ENCODE data around the gene CEP112. TPM values are rescaled to one million over a fixed set of nuclear protein-coding genes. Genes with fewer than 3 reads are reported as not detected.

The CEP112 gene
- total and polyA plus RNA-seq, 2 donors (not counting 1 experiment from before 2014, with no cell fraction given), result 5.4 to 6.4 TPM

DNA sequence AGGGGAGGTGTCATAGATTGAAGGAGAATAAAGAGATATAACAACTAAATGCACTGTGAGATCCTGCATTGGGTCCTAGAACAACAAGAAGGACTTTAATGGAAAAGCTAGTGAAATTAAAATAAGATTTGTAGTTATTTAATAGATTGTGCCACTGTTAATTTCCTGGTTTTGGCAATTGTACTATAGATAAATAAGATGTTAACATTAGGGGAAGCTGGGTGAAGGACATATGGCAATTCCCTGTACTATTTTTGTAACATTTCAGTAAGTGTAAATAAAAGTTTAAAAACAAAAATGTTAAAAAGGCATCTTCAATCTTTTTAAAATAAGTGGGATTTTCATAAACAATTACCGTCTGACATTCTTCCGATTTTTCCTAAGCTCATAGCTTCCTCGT lies 372.1 kb downstream of the CEP112 start:
- Histone ChIP-seq H2AFZ (ENCODE audit: low read length) (no peak overlapping the region), H3K9ac (ENCODE audit: insufficient read depth, low read length) (no peak overlapping the region), H3K4me2 (ENCODE audit: extremely low read depth, insufficient read depth, low read length) (no peak overlapping the region), H4K20me1 (ENCODE audit: control insufficient read depth, extremely low read depth, insufficient read depth, low read length) (no peaks in the 10 kb centered on the region), H3K79me2 (ENCODE audit: control insufficient read depth, insufficient read depth, low read length) (no peaks in the 10 kb centered on the region), H3K4me1 (ENCODE audit: control insufficient read depth, extremely low read depth, insufficient read depth, low read length) (no peaks in the 10 kb centered on the region), H3K36me3 (ENCODE audit: control insufficient read depth, insufficient read depth, low read length) (no peaks in the 10 kb centered on the region), H3K27me3 (ENCODE audit: control insufficient read depth, insufficient read depth, low read length) (no peaks in the 10 kb centered on the region), H3K9me3 (ENCODE audit: control insufficient read depth, insufficient read depth, low read depth, low read length) (no peaks in the 10 kb centered on the region), H3K4me3 (replicated peaks in 1 of 4; ENCODE audit: control extremely low read depth in 1 of 4, insufficient read depth in 1 of 4, low read depth in 3 of 4, low read length in 4 of 4) (no peak overlapping the region), H3K27ac (ENCODE audit: insufficient read depth, low read length) (no peak overlapping the region)
- no peak for DNase-seq (ENCODE audit: low read depth in 2 of 2)
- TF ChIP-seq, protein P1, sequence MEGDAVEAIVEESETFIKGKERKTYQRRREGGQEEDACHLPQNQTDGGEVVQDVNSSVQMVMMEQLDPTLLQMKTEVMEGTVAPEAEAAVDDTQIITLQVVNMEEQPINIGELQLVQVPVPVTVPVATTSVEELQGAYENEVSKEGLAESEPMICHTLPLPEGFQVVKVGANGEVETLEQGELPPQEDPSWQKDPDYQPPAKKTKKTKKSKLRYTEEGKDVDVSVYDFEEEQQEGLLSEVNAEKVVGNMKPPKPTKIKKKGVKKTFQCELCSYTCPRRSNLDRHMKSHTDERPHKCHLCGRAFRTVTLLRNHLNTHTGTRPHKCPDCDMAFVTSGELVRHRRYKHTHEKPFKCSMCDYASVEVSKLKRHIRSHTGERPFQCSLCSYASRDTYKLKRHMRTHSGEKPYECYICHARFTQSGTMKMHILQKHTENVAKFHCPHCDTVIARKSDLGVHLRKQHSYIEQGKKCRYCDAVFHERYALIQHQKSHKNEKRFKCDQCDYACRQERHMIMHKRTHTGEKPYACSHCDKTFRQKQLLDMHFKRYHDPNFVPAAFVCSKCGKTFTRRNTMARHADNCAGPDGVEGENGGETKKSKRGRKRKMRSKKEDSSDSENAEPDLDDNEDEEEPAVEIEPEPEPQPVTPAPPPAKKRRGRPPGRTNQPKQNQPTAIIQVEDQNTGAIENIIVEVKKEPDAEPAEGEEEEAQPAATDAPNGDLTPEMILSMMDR (conservative IDR thresholded peaks at IDR 0.05 in 1 of 2, IDR thresholded peaks at IDR 0.05 in 1 of 2; ENCODE audit: low read depth in 1 of 2, low read length in 2 of 2), result no peak
- no peak for TF ChIP-seq EZH2 (IDR thresholded peaks at IDR 0.05; ENCODE audit: low read length, missing control alignments)

DNA sequence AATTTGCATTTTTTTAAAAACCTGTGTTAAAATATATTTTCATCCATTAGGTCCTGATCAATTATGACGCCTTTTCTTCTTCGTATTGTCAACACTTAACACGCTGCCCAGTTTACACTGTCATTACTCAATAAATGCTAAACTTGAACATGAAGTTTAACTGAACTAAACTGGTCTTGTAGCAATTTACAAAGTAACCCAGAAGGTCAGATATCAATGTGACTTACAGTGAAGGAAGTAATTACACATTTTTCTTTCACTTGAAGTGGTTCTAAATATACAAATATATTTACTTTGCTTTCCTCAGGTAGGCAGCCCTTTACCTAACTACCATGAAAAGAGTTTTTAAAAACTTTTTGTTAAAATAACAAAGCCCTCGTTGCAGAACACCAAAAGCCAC lies 374.0 kb downstream of the CEP112 start:
- DNase-seq (ENCODE audit: low read depth in 2 of 2), result no peak
- H3K27ac ChIP-seq (ENCODE audit: insufficient read depth, low read length), result no peak overlapping the region
- H3K79me2 ChIP-seq (ENCODE audit: control insufficient read depth, insufficient read depth, low read length), result no peaks in the 10 kb centered on the region
- H2AFZ ChIP-seq (ENCODE audit: low read length), result no peak overlapping the region
- H3K9me3 ChIP-seq (ENCODE audit: control insufficient read depth, insufficient read depth, low read depth, low read length), result no peaks in the 10 kb centered on the region
- no peak for TF ChIP-seq EZH2 (IDR thresholded peaks at IDR 0.05; ENCODE audit: low read length, missing control alignments)
- TF ChIP-seq, protein P1 (conservative IDR thresholded peaks at IDR 0.05 in 1 of 2, IDR thresholded peaks at IDR 0.05 in 1 of 2; ENCODE audit: low read depth in 1 of 2, low read length in 2 of 2), result no peak
- no peaks in the 10 kb centered on the region for H3K4me1 ChIP-seq (ENCODE audit: control insufficient read depth, extremely low read depth, insufficient read depth, low read length)
- H3K4me3 ChIP-seq (replicated peaks in 1 of 4; ENCODE audit: control extremely low read depth in 1 of 4, insufficient read depth in 1 of 4, low read depth in 3 of 4, low read length in 4 of 4), result no peak overlapping the region
- H3K27me3 ChIP-seq (ENCODE audit: control insufficient read depth, insufficient read depth, low read length), result no peaks in the 10 kb centered on the region
- H3K36me3 ChIP-seq (ENCODE audit: control insufficient read depth, insufficient read depth, low read length), result no peaks in the 10 kb centered on the region
- no peak overlapping the region for H3K9ac ChIP-seq (ENCODE audit: insufficient read depth, low read length)
- H3K4me2 ChIP-seq (ENCODE audit: extremely low read depth, insufficient read depth, low read length), result no peak overlapping the region
- H4K20me1 ChIP-seq (ENCODE audit: control insufficient read depth, extremely low read depth, insufficient read depth, low read length), result no peaks in the 10 kb centered on the region

DNA sequence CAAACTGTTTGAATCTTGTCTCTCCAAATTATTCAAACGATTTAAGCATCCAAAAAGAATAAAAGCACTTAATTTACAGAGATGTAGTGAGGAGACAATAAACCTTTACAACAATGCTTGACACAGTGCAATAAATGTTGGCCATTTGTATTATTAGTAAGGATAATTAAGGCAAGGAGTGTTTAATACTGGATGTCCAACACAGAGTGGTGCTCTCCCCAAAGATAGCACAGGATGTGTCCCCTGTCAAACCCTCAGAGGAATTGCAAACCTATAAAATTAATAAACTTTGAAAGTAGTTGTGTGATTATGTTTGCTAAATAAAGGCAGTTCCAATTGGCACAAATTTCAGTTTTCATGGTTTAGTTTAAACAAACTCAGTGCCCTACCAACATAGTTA lies 377.5 kb downstream of the CEP112 start:
- Histone ChIP-seq H3K27ac (ENCODE audit: insufficient read depth, low read length) (no peak overlapping the region), H2AFZ (ENCODE audit: low read length) (no peak overlapping the region), H4K20me1 (ENCODE audit: control insufficient read depth, extremely low read depth, insufficient read depth, low read length) (no peaks in the 10 kb centered on the region), H3K9me3 (ENCODE audit: control insufficient read depth, insufficient read depth, low read depth, low read length) (no peaks in the 10 kb centered on the region), H3K36me3 (ENCODE audit: control insufficient read depth, insufficient read depth, low read length) (no peaks in the 10 kb centered on the region), H3K27me3 (ENCODE audit: control insufficient read depth, insufficient read depth, low read length) (no peaks in the 10 kb centered on the region), H3K4me3 (replicated peaks in 1 of 4; ENCODE audit: control extremely low read depth in 1 of 4, insufficient read depth in 1 of 4, low read depth in 3 of 4, low read length in 4 of 4) (no peak overlapping the region), H3K4me1 (ENCODE audit: control insufficient read depth, extremely low read depth, insufficient read depth, low read length) (no peaks in the 10 kb centered on the region), H3K4me2 (ENCODE audit: extremely low read depth, insufficient read depth, low read length) (no peak overlapping the region), H3K9ac (ENCODE audit: insufficient read depth, low read length) (no peak overlapping the region), H3K79me2 (ENCODE audit: control insufficient read depth, insufficient read depth, low read length) (no peaks in the 10 kb centered on the region)
- TF ChIP-seq EZH2 (IDR thresholded peaks at IDR 0.05; ENCODE audit: low read length, missing control alignments), result no peak
- TF ChIP-seq, protein P1 (conservative IDR thresholded peaks at IDR 0.05 in 1 of 2, IDR thresholded peaks at IDR 0.05 in 1 of 2; ENCODE audit: low read depth in 1 of 2, low read length in 2 of 2), result no peak
- no peak for DNase-seq (ENCODE audit: low read depth in 2 of 2)

All from fibroblast of lung (primary cell).